LNCAP (cell line): Measurements from ENCODE around the gene LRRC40.

ENCODE experiments used
- CTCF ChIP-seq: fragments of 450-650 bp; IDR thresholded peaks from 2 replicates; pipeline ENCODE4 v1.5.1; 2017; ENCODE audit warnings: mild to moderate bottlenecking

LRRC40 gene

GRCh38 chr1:70227439-70227838 lies 22.1 kb upstream of the LRRC40 start:
- no peak for TF ChIP-seq CTCF

- no peak for TF ChIP-seq CTCF
Measured at GRCh38 chr1:70224954-70225353, 19.6 kb upstream of the LRRC40 start.

GRCh38 chr1:70222716-70223235 lies 17.4 kb upstream of the LRRC40 start:
- no peak for TF ChIP-seq CTCF

- no peak for TF ChIP-seq CTCF
Measured at GRCh38 chr1:70221238-70222121, 16.1 kb upstream of the LRRC40 start, which contains the start of gene SRSF11. Gene SRSF11, plus strand, starts transcription at chr1:70221380. Its CDS starts 257 bp downstream, at chr1:70221637.

GRCh38 chr1:70220517-70221237 lies 15.3 kb upstream of the LRRC40 start:
- no peak for TF ChIP-seq CTCF

GRCh38 chr1:70220015-70220414 lies 14.6 kb upstream of the LRRC40 start:
- TF ChIP-seq CTCF: no peak

GRCh38 chr1:70211541-70211940 lies 6.2 kb upstream of the LRRC40 start:
- no peak for TF ChIP-seq CTCF
